ENCODE data around the gene SHQ1. TPM values are rescaled to one million over a fixed set of nuclear protein-coding genes. Genes with fewer than 3 reads are reported as not detected.

Gene SHQ1
- total and polyA plus RNA-seq, 9 of the 15 experiments (the other 6 are each of a cell fraction or from before 2014, with no cell fraction given), result 9.2 to 25.0 (median 14.1) TPM

DNA sequence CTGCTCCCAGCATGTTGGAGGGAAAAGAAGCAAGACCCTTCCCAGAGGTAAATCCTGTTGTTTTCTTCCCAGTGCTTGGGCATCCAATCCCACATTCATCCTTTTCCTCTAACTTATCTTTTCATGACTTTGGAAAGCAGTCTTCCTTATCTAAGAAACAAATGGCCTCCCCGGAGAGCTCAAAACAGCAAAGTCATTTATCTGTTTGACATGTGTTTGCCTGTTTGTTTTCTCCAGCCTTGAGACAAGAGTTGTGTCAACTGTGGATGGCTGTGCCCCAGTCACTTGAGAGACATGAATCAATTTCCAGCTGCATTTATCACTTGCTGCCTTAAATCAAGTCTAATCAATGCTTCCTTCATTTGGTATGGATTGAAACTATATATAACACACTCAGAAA lies 103.9 kb downstream of the SHQ1 start (continued):
- TF ChIP-seq CREB5 (CRISPR knock-in tag; IDR thresholded peaks at IDR 0.05) (no peak), BACH1 (tag; IDR thresholded peaks at IDR 0.05) (no peak), HCFC1 (IDR thresholded peaks at IDR 0.05; ENCODE audit: low read depth, low read length) (no peak), YBX1 (IDR thresholded peaks at IDR 0.05) (no peak), ZNF76 (CRISPR knock-in tag; IDR thresholded peaks at IDR 0.05; ENCODE audit: borderline replicate concordance) (no peak), SAP30 (IDR thresholded peaks at IDR 0.05; ENCODE audit: borderline replicate concordance, insufficient read depth, low read depth, low read length, poor library complexity, severe bottlenecking) (no peak), CEBPB (tag; IDR thresholded peaks at IDR 0.05) (no peak), FOXK2 (conservative IDR thresholded peaks at IDR 0.05 in 1 of 2, IDR thresholded peaks at IDR 0.05 in 1 of 2; ENCODE audit: low read depth in 2 of 2) (0 out of 4 replicates have a peak, but pooled peaks of 1 of the 2 experiments have one; percentile 26), ZNF436 (CRISPR knock-in tag; IDR thresholded peaks at IDR 0.05) (no peak), NFXL1 (CRISPR knock-in tag; IDR thresholded peaks at IDR 0.05) (no peak), SMARCA4 (IDR thresholded peaks at IDR 0.05) (peak; percentile 96), CHD7 (IDR thresholded peaks at IDR 0.05; ENCODE audit: low read depth, low read length) (no peak)
- TF ChIP-seq, protein P1, sequence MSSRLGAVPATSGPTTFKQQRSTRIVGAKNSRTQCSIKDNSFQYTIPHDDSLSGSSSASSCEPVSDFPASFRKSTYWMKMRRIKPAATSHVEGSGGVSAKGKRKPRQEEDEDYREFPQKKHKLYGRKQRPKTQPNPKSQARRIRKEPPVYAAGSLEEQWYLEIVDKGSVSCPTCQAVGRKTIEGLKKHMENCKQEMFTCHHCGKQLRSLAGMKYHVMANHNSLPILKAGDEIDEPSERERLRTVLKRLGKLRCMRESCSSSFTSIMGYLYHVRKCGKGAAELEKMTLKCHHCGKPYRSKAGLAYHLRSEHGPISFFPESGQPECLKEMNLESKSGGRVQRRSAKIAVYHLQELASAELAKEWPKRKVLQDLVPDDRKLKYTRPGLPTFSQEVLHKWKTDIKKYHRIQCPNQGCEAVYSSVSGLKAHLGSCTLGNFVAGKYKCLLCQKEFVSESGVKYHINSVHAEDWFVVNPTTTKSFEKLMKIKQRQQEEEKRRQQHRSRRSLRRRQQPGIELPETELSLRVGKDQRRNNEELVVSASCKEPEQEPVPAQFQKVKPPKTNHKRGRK (tag; IDR thresholded peaks at IDR 0.05), result no peak
